Hepatocyte (in vitro differentiated cells): ENCODE measurements around the gene FAT1. TPM values are rescaled to one million over a fixed set of nuclear protein-coding genes. Genes with fewer than 3 reads are reported as not detected.

ENCODE experiments used
- DNase-seq: peaks from one replicate; pipeline ENCODE4 v3.0.0-alpha.2; 2016; ENCODE audit warnings: low spot score
- H2AFZ ChIP-seq: fragments of 200-600 bp; sonication (generic); 2 replicates; pipeline ENCODE4 v1.6.0; 2016; ENCODE audit warnings: antibody characterized with exemption, mild to moderate bottlenecking
- H3K27ac ChIP-seq: fragments of 200-600 bp; sonication (generic); 2 replicates; pipeline ENCODE4 v1.5.1; 2016; ENCODE audit warnings: mild to moderate bottlenecking
- H3K27me3 ChIP-seq: fragments of 200-600 bp; sonication (generic); 2 replicates; pipeline ENCODE4 v1.6.1; 2016
- H3K36me3 ChIP-seq: fragments of 200-600 bp; sonication (generic); replicated peaks from 2 replicates; pipeline ENCODE4 v1.5.1; 2016; ENCODE audit warnings: low read depth; ENCODE audit not compliant: insufficient read depth
- H3K4me1 ChIP-seq: fragments of 200-600 bp; sonication (generic); 2 replicates; pipeline ENCODE4 v1.5.1; 2016; ENCODE audit warnings: mild to moderate bottlenecking, moderate library complexity; ENCODE audit not compliant: insufficient read depth
- H3K4me2 ChIP-seq: fragments of 200-600 bp; sonication (generic); 2 replicates; pipeline ENCODE4 v1.6.0; 2016
- H3K4me3 ChIP-seq: fragments of 200-600 bp; sonication (generic); 2 replicates; pipeline ENCODE4 v1.5.1; 2016; ENCODE audit warnings: mild to moderate bottlenecking
- H3K79me2 ChIP-seq: fragments of 200-600 bp; sonication (generic); 2 replicates; pipeline ENCODE4 v1.6.0; 2017; ENCODE audit warnings: mild to moderate bottlenecking
- H3K9me2 ChIP-seq: fragments of 200-600 bp; sonication (generic); replicated peaks from 2 replicates; pipeline ENCODE4 v1.6.0; 2017; ENCODE audit warnings: mild to moderate bottlenecking; ENCODE audit not compliant: insufficient read depth
- H3K9me3 ChIP-seq: fragments of 200-600 bp; sonication (generic); 2 replicates; pipeline ENCODE4 v1.5.1; 2016; ENCODE audit warnings: low read depth, mild to moderate bottlenecking
- H4K20me1 ChIP-seq: fragments of 200-600 bp; sonication (generic); 2 replicates; pipeline ENCODE4 v1.6.0; 2016; ENCODE audit warnings: mild to moderate bottlenecking; ENCODE audit not compliant: insufficient read depth, poor library complexity, severe bottlenecking
- EZH2 ChIP-seq: fragments of 200-600 bp; sonication (generic); IDR thresholded peaks from 2 replicates; pipeline ENCODE4 v1.6.1; 2016; ENCODE audit warnings: antibody characterized with exemption, mild to moderate bottlenecking, borderline replicate concordance
- EZH2phosphoT487 ChIP-seq: fragments of 200-600 bp; sonication (generic); IDR thresholded peaks from one replicate; pipeline ENCODE4 v1.6.1; 2018; ENCODE audit warnings: antibody characterized with exemption, mild to moderate bottlenecking, low read depth, moderate library complexity; ENCODE audit not compliant: unreplicated experiment, severe bottlenecking
- WGBS: methylation state at CpG from one replicate; pipeline ENCODE4 v1.1.6; 2016; ENCODE audit warnings: low lambda C conversion rate; ENCODE audit errors: missing lambda C conversion rate; 5-methylcytosine and 5-hydroxymethylcytosine counted together
- polyA plus RNA-seq: library from polyadenylated mRNA; unstranded; fragments of >200 nt; fragmentation: Nextera tagmentation; extraction: Ambion mirVana; gene quantifications from 2 replicates; pipeline ENCODE4 v1.2.1, GENCODE V29; 2016
- total RNA-seq: library from RNA; depleted of rRNA; stranded (reverse); fragments of >200 nt; gene quantifications from 2 replicates; pipeline ENCODE4 v1.2.3, GENCODE V29; 2014
- TF ChIP-seq, protein P1 (sequence below): fragments of 200-600 bp; sonication (generic); IDR thresholded peaks from 2 replicates; pipeline ENCODE4 v1.5.1; 2016; ENCODE audit warnings: antibody characterized with exemption, mild to moderate bottlenecking; ENCODE audit not compliant: poor library complexity

The FAT1 gene
- total and polyA plus RNA-seq, 2 experiments from 2014 or later = 33.9 to 168 TPM

DNA sequence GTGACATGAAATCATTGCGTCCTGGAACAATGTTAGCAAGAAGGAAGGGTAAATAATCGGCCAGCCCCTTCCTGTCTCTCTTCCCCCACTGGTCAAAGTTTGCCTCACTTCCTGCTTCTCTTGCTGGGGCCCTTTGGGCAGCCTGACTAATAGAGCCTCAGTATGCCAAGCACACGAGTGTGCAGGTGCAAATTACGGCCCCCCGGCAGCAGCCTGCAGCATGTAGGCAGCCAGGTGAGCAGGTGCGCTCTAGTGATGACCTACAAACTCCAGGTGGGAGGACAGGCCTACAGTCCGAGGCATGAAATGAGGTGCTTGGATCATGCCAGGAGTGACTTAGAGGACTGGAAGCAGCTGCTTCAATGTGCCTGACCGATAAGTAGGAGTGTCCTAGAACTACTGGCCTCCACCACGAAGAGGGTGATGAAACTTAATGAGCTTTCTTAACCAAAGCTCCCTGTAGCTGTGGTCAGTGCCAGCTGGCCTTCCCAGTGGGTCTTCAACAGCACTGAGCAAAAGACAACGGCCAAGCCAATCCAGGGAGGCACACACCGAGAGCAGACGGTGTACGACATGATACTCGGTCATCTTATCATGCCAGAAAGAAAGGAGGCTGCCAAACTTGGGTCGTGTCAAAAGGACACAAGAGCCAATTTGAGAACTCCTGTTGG lies 26.1 kb upstream of the FAT1 start:
- Histone ChIP-seq H3K27me3 (no peaks in the 10 kb centered on the region), H3K27ac (no peak overlapping the region), H3K4me3 (no peak overlapping the region), H2AFZ (no peak overlapping the region), H3K4me1 (peaks cover 6% of the 10 kb centered on the region), H3K4me2 (no peak overlapping the region), H3K79me2 (no peaks in the 10 kb centered on the region), H3K9me3 (no peaks in the 10 kb centered on the region), H4K20me1 (no peaks in the 10 kb centered on the region), H3K9me2 (no peaks in the 10 kb centered on the region), H3K36me3 (no peaks in the 10 kb centered on the region)
- no peak for DNase-seq
- TF ChIP-seq EZH2phosphoT487 (no peak), EZH2 (no peak)
- TF ChIP-seq, protein P1, sequence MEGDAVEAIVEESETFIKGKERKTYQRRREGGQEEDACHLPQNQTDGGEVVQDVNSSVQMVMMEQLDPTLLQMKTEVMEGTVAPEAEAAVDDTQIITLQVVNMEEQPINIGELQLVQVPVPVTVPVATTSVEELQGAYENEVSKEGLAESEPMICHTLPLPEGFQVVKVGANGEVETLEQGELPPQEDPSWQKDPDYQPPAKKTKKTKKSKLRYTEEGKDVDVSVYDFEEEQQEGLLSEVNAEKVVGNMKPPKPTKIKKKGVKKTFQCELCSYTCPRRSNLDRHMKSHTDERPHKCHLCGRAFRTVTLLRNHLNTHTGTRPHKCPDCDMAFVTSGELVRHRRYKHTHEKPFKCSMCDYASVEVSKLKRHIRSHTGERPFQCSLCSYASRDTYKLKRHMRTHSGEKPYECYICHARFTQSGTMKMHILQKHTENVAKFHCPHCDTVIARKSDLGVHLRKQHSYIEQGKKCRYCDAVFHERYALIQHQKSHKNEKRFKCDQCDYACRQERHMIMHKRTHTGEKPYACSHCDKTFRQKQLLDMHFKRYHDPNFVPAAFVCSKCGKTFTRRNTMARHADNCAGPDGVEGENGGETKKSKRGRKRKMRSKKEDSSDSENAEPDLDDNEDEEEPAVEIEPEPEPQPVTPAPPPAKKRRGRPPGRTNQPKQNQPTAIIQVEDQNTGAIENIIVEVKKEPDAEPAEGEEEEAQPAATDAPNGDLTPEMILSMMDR = no peak
- WGBS = 86% methylated on average over 15 of the region's 15 CpGs

DNA sequence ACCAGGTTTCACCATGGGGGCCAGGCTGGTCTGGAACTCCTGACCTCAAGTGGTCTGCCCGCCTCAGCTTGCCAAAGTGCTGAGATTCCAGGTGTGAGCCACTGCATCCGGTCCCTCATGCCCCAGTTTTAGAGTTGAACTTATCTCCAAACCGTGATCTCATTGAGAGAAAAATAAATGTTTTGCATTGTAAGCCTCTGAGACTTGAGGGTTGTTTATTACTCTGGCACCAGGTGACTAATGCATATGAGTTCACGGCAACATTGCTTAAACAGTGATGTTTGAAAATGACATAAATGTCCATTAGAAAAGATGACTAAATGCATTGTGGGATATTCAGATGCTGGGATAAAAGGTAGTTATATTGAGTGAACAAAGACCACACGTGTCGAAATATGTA lies 22.9 kb upstream of the FAT1 start:
- H3K9me3 ChIP-seq = no peaks in the 10 kb centered on the region
- no peaks in the 10 kb centered on the region for H3K79me2 ChIP-seq
- H3K9me2 ChIP-seq = no peaks in the 10 kb centered on the region
- H3K4me3 ChIP-seq = no peak overlapping the region
- no peak for DNase-seq
- peaks cover 4% of the 10 kb centered on the region for H3K4me1 ChIP-seq
- WGBS = 94% methylated on average over 6 of the region's 6 CpGs
- H3K4me2 ChIP-seq = no peak overlapping the region
- no peak overlapping the region for H3K27ac ChIP-seq
- no peak overlapping the region for H2AFZ ChIP-seq
- H4K20me1 ChIP-seq = no peaks in the 10 kb centered on the region
- H3K36me3 ChIP-seq = no peaks in the 10 kb centered on the region
- no peaks in the 10 kb centered on the region for H3K27me3 ChIP-seq
- TF ChIP-seq EZH2phosphoT487 (no peak), EZH2 (no peak)
- TF ChIP-seq, protein P1 = no peak

DNA sequence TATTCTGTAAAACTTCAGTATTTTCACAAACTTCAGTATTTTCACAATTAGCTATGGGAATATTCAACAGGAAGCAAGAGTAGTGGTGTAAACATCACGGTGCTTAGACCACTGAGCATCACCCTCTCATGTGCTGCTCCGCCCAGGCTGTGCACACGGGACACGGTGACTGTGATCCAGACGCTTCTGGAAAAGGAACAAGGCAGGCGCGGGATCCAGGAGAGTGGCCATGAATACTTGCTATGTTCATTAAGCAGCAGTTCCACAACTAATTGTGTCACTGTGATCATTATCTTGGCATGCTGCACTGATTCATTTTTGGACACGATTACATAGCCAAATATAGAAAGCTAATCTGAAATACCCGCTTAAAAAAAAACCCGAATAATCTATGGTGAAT lies 19.6 kb upstream of the FAT1 start:
- no peaks in the 10 kb centered on the region for H3K9me3 ChIP-seq
- no peak overlapping the region for H3K4me3 ChIP-seq
- TF ChIP-seq, protein P1 = no peak
- TF ChIP-seq EZH2phosphoT487 = no peak
- no peak for TF ChIP-seq EZH2
- H3K79me2 ChIP-seq = no peaks in the 10 kb centered on the region
- 89% methylated on average over 10 of the region's 10 CpGs for WGBS
- H3K27ac ChIP-seq = no peak overlapping the region
- H3K4me2 ChIP-seq = no peak overlapping the region
- H3K27me3 ChIP-seq = no peaks in the 10 kb centered on the region
- no peaks in the 10 kb centered on the region for H3K36me3 ChIP-seq
- no peaks in the 10 kb centered on the region for H3K9me2 ChIP-seq
- H2AFZ ChIP-seq = no peak overlapping the region
- no peak for DNase-seq
- peaks cover 11% of the 10 kb centered on the region for H3K4me1 ChIP-seq
- H4K20me1 ChIP-seq = no peaks in the 10 kb centered on the region
